Measurements from ENCODE around the gene HES2. TPM values are rescaled to one million over a fixed set of nuclear protein-coding genes. Genes with fewer than 3 reads are reported as not detected.
A peak's percentile ranks its signal among the peaks of the same experiment; 100 is the strongest.
"Not testable (repeated sequence)": the region's sequence is repeated elsewhere in the genome, so short reads cannot be mapped to it uniquely, and the experiment has no call there.

HES2 gene
- total and polyA plus RNA-seq, 4 donors = 0.26 to 5.0 (median 2.7) TPM

DNA sequence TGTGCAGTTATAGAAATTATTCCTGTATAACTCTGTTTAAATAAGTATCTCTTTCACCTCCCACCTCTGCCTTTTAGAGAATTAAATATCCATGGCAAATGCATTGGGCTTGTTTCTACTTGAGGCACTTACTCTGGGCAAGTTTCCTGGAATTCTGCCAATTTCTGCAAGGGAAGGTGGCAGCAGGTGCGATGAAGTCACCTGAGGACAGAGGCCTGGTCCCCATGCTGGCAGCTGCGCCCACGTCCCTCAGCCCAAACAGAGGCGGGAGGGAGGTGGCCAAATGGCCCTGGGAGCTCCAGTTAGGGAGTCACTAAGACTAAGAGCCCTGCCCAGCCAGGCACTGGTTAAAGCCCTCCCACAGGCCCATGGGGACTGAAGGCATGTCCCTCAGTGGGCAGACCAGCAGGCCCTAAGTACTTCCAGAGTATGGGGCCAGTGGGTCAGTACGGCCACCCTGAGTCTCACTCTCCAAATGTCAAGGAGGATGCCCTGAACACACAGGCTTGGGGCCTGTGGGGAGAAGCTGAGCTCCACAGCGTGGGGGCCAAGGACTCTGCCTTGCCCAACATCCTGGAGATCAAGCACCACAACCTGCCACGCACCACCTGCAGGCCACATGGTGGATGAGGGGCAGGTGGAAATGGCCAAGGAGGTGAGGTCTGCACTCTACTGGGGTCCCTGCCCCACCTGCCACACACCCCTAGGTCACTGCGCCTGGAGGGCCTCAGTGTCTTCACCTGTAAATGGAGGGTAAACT lies 45.6 kb downstream of the HES2 start:
- no peaks in the 10 kb centered on the region for H3K4me1 ChIP-seq (ENCODE audit: control insufficient read depth in 5 of 5, insufficient read depth in 5 of 5, low read length in 5 of 5)
- no peaks in the 10 kb centered on the region for H3K9me3 ChIP-seq (ENCODE audit: control insufficient read depth in 4 of 4, insufficient read depth in 3 of 4, low read length in 3 of 4)
- no peaks in the 10 kb centered on the region for H3K36me3 ChIP-seq (ENCODE audit: control insufficient read depth in 4 of 4, insufficient read depth in 4 of 4, low read length in 4 of 4)
- 85 to 88% methylated on average over 8 of the region's 8 CpGs for WGBS, 2 donors
- H3K9ac ChIP-seq (ENCODE audit: insufficient read depth in 1 of 2, low read length in 2 of 2) = no peak overlapping the region
- DNase-seq (peak; percentile 38 to 57 (median 39)), ATAC-seq (ENCODE audit: insufficient read depth, low FRiP score) (no peak)
- no peak overlapping the region for H3K27ac ChIP-seq (ENCODE audit: low read depth in 1 of 2, low read length in 1 of 2)
- no peak overlapping the region for H3K4me3 ChIP-seq
- H3K27me3 ChIP-seq (ENCODE audit: control insufficient read depth in 3 of 3, insufficient read depth in 3 of 3, low read length in 2 of 3) = no peaks in the 10 kb centered on the region
- TF ChIP-seq, protein P1, sequence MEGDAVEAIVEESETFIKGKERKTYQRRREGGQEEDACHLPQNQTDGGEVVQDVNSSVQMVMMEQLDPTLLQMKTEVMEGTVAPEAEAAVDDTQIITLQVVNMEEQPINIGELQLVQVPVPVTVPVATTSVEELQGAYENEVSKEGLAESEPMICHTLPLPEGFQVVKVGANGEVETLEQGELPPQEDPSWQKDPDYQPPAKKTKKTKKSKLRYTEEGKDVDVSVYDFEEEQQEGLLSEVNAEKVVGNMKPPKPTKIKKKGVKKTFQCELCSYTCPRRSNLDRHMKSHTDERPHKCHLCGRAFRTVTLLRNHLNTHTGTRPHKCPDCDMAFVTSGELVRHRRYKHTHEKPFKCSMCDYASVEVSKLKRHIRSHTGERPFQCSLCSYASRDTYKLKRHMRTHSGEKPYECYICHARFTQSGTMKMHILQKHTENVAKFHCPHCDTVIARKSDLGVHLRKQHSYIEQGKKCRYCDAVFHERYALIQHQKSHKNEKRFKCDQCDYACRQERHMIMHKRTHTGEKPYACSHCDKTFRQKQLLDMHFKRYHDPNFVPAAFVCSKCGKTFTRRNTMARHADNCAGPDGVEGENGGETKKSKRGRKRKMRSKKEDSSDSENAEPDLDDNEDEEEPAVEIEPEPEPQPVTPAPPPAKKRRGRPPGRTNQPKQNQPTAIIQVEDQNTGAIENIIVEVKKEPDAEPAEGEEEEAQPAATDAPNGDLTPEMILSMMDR (IDR thresholded peaks at IDR 0.05; ENCODE audit: control extremely low read depth, extremely low read depth) = no peak

DNA sequence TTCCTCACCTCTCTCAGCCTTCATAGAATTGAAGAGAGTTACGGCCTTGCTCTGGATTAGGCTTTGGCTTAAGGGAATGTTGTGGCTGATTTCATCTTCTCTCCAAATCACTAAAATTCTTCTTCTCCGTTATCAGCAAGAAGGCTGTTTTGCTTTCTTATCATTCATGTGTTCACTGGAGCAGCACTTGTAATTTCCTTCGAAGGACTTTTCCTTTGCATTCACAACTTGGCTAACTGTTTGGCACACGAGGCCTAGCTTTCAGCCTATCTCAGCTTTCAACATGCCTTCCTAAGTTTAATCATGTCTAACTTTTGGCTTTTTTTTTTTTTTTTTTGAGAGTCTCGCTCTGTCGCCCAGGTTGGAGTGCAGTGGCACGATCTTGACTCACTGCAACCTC lies 47.5 kb downstream of the HES2 start:
- not testable (repeated sequence) for DNase-seq; H3K27ac ChIP-seq (ENCODE audit: low read depth in 1 of 2, low read length in 1 of 2); H3K9me3 ChIP-seq (ENCODE audit: control insufficient read depth in 4 of 4, insufficient read depth in 3 of 4, low read length in 3 of 4); ATAC-seq (ENCODE audit: insufficient read depth, low FRiP score); H3K4me3 ChIP-seq; H3K27me3 ChIP-seq (ENCODE audit: control insufficient read depth in 3 of 3, insufficient read depth in 3 of 3, low read length in 2 of 3); H3K36me3 ChIP-seq (ENCODE audit: control insufficient read depth in 4 of 4, insufficient read depth in 4 of 4, low read length in 4 of 4); H3K9ac ChIP-seq (ENCODE audit: insufficient read depth in 1 of 2, low read length in 2 of 2); H3K4me1 ChIP-seq (ENCODE audit: control insufficient read depth in 5 of 5, insufficient read depth in 5 of 5, low read length in 5 of 5)
- 74 to 84% methylated on average over 7 of the region's 7 CpGs for WGBS, 2 donors

DNA sequence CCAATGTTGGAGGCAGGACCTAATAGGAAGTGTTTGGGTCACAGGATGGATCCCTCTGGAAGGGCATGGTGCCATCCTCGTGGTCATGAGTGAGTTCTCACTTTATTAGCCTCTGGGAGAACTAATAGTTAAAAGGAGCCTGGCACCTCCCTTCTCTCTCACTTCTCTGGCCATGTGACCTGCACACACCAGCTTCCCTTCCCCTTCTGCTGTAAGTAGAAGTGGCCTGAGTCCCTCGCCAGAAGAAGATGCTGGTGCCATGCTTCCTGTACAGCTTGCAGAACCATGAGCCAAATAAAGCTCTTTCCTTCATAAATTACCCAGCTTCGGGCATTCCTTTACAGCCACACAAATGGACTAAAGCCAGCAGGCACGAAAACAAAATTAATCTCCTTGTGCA lies 49.7 kb downstream of the HES2 start:
- Histone ChIP-seq H3K4me3 (no peak overlapping the region), H3K27ac (ENCODE audit: low read depth in 1 of 2, low read length in 1 of 2) (no peak overlapping the region), H3K36me3 (ENCODE audit: control insufficient read depth in 4 of 4, insufficient read depth in 4 of 4, low read length in 4 of 4) (peaks cover 0 to 1% (median 0%) of the 10 kb centered on the region in 4 donors), H3K9me3 (ENCODE audit: control insufficient read depth in 4 of 4, insufficient read depth in 3 of 4, low read length in 3 of 4) (no peaks in the 10 kb centered on the region), H3K4me1 (ENCODE audit: control insufficient read depth in 5 of 5, insufficient read depth in 5 of 5, low read length in 5 of 5) (no peaks in the 10 kb centered on the region), H3K27me3 (ENCODE audit: control insufficient read depth in 3 of 3, insufficient read depth in 3 of 3, low read length in 2 of 3) (no peaks in the 10 kb centered on the region), H3K9ac (ENCODE audit: insufficient read depth in 1 of 2, low read length in 2 of 2) (no peak overlapping the region)
- 34 to 63% methylated on average over 4 of the region's 4 CpGs for WGBS, 2 donors
- DNase-seq = no peak
- ATAC-seq (ENCODE audit: insufficient read depth, low FRiP score) = no peak
- TF ChIP-seq, protein P1 (IDR thresholded peaks at IDR 0.05; ENCODE audit: control extremely low read depth, extremely low read depth) = no peak

DNA sequence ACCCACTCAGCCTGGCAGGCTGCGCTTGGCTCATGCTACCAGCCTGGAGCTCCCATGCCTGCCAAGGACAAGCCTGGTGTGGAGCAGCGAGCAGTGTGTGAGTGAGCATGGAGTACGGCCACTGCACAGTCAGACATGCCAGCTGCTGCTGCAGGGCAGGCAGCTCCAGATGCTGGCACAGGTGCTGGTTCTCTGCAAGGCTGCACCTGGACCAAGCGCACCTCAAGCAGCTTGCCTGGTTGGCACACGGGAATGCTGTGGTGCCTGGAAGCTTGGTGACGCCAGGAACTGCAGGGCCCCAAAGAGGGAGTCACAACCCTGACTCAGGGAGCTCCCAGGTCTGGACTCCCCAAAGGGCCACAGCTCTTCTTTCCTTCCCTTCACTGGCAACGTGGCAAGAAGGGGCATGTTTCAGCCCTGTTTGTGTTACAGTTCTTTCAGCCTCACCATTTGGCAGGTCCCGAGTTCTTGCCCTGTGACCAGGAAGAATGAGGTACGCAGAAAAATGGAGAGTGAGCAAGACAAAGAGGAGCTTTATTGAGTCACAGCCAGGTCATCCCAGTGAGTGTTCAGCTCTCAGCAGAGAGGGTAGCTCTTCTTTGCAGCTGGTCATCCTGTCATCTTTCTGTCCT lies 52.2 kb downstream of the HES2 start:
- H3K27ac ChIP-seq (ENCODE audit: low read depth in 1 of 2, low read length in 1 of 2) = no peak overlapping the region
- H3K36me3 ChIP-seq (ENCODE audit: control insufficient read depth in 4 of 4, insufficient read depth in 4 of 4, low read length in 4 of 4) = peaks cover 0 to 1% (median 0%) of the 10 kb centered on the region in 4 donors
- no peaks in the 10 kb centered on the region for H3K9me3 ChIP-seq (ENCODE audit: control insufficient read depth in 4 of 4, insufficient read depth in 3 of 4, low read length in 3 of 4)
- no peak overlapping the region for H3K9ac ChIP-seq (ENCODE audit: insufficient read depth in 1 of 2, low read length in 2 of 2)
- TF ChIP-seq, protein P1 (IDR thresholded peaks at IDR 0.05; ENCODE audit: control extremely low read depth, extremely low read depth) = no peak
- no peak for ATAC-seq (ENCODE audit: insufficient read depth, low FRiP score)
- H3K4me1 ChIP-seq (ENCODE audit: control insufficient read depth in 5 of 5, insufficient read depth in 5 of 5, low read length in 5 of 5) = no peaks in the 10 kb centered on the region
- H3K27me3 ChIP-seq (ENCODE audit: control insufficient read depth in 3 of 3, insufficient read depth in 3 of 3, low read length in 2 of 3) = no peaks in the 10 kb centered on the region
- 96 to 100% methylated on average over 9 of the region's 9 CpGs for WGBS, 2 donors
- H3K4me3 ChIP-seq = no peak overlapping the region
- no peak for DNase-seq

Measured in lung (tissue), 12 donors.